Progenitor cell of endocrine pancreas (in vitro differentiated cells): ENCODE results near the gene PROCR. TPM values are rescaled to one million over a fixed set of nuclear protein-coding genes. Genes with fewer than 3 reads are reported as not detected.

Source experiments
- DNase-seq: peaks from one replicate; pipeline ENCODE4 v3.0.0; 2021; ENCODE audit warnings: low spot score; ENCODE audit not compliant: unreplicated experiment
- H3K27ac Mint-ChIP-seq: 2 replicates; pipeline ENCODE4 v1.8.0; 2021; ENCODE audit warnings: mild to moderate bottlenecking, moderate library complexity, mixed read lengths
- H3K27me3 Mint-ChIP-seq: 2 replicates; pipeline ENCODE4 v1.8.0; 2021; ENCODE audit warnings: mixed read lengths
- H3K36me3 Mint-ChIP-seq: 2 replicates; pipeline ENCODE4 v1.8.0; 2022; ENCODE audit warnings: mixed read lengths; ENCODE audit not compliant: insufficient read depth
- H3K4me1 Mint-ChIP-seq: 2 replicates; pipeline ENCODE4 v1.8.0; 2021; ENCODE audit warnings: low read depth, mixed read lengths
- H3K4me3 Mint-ChIP-seq: 2 replicates; pipeline ENCODE4 v1.8.0; 2021; ENCODE audit warnings: low read depth, mild to moderate bottlenecking, moderate library complexity, mixed read lengths
- H3K9me3 Mint-ChIP-seq: 2 replicates; pipeline ENCODE4 v1.8.0; 2021; ENCODE audit warnings: low read depth, mixed read lengths
- total RNA-seq: library from RNA; stranded (reverse); gene quantifications from 2 replicates; pipeline ENCODE4 v1.2.1, GENCODE V29; 2021
- TF ChIP-seq, protein P1 (sequence below): fragments of 200-600 bp; sonication (generic); IDR thresholded peaks from one replicate; pipeline ENCODE4 v1.5.0; 2021; ENCODE audit warnings: antibody characterized with exemption, mild to moderate bottlenecking; ENCODE audit not compliant: unreplicated experiment

PROCR gene
- total RNA-seq, 1 donor from 2014 or later, result 0.55 TPM

DNA sequence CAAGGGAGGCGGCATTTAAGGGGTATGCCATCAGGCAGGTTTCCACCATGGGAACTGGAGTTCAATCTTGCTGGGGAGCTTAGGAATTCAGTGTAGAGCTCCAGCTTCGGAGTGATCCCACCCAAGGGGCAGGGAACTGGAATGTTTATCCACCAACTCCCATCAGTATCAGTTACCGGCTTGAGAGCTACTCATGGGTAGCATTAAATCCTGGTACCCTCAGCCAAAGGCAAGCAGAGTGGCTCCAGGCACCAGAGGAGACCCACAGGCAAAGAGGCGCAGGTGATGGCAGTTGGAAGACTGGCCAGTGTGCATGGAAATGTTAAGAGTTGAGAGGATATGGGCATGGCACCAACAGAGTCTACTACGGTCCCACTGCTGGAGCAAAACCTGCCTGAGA lies 38.8 kb upstream of the PROCR start:
- TF ChIP-seq, protein P1, sequence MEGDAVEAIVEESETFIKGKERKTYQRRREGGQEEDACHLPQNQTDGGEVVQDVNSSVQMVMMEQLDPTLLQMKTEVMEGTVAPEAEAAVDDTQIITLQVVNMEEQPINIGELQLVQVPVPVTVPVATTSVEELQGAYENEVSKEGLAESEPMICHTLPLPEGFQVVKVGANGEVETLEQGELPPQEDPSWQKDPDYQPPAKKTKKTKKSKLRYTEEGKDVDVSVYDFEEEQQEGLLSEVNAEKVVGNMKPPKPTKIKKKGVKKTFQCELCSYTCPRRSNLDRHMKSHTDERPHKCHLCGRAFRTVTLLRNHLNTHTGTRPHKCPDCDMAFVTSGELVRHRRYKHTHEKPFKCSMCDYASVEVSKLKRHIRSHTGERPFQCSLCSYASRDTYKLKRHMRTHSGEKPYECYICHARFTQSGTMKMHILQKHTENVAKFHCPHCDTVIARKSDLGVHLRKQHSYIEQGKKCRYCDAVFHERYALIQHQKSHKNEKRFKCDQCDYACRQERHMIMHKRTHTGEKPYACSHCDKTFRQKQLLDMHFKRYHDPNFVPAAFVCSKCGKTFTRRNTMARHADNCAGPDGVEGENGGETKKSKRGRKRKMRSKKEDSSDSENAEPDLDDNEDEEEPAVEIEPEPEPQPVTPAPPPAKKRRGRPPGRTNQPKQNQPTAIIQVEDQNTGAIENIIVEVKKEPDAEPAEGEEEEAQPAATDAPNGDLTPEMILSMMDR, result no peak
- Mint-ChIP-seq H3K9me3 (no peaks in the 10 kb centered on the region), H3K27ac (no peak overlapping the region), H3K36me3 (peaks cover 33% of the 10 kb centered on the region), H3K4me3 (no peak overlapping the region), H3K4me1 (no peaks in the 10 kb centered on the region), H3K27me3 (no peaks in the 10 kb centered on the region)
- DNase-seq, result no peak

DNA sequence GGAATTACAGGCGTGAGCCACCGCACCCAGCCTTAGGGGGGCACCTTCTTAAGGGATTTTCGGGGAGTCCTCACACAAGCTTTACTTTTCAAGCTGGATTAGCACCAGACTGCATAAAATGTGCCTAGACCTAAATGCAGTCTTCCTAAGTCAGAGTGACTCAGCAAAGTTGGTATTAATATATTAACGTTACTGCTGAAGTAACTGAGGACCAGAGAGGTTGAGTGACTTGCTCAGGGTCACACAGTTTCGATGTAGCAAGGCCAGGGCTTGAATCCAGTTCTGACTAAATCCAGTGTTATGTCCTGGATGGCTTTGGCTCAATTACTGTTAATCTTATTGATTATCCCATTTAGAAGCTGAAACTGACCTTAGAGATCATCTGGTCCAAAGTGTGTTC lies 38.1 kb upstream of the PROCR start:
- no peak overlapping the region for H3K27ac Mint-ChIP-seq
- no peak overlapping the region for H3K4me3 Mint-ChIP-seq
- no peak for DNase-seq
- peaks cover 35% of the 10 kb centered on the region for H3K36me3 Mint-ChIP-seq
- H3K27me3 Mint-ChIP-seq, result no peaks in the 10 kb centered on the region
- H3K4me1 Mint-ChIP-seq, result no peaks in the 10 kb centered on the region
- TF ChIP-seq, protein P1, result no peak
- no peaks in the 10 kb centered on the region for H3K9me3 Mint-ChIP-seq

DNA sequence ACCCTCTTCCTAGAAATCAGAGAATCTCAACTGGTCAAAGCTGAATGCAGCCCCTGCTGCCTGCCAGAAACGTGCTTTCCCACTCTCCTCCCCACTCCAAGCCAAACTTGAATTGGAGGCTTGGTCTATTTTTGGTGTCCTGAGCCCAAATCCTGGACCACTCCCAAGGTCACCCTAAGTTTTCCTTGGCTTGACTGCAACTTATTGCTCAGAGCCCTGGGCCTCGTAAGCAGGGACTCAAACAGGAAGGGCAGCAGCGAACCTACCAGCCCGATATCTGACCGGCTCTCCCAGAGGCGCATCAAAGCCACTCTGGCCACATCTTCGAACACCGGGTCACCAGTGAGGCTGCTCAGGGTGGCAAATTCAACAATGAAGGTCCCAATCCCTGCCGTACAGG lies 37.4 kb upstream of the PROCR start:
- no peak for DNase-seq
- H3K4me1 Mint-ChIP-seq, result no peaks in the 10 kb centered on the region
- H3K9me3 Mint-ChIP-seq, result no peaks in the 10 kb centered on the region
- H3K4me3 Mint-ChIP-seq, result no peak overlapping the region
- TF ChIP-seq, protein P1, result no peak
- H3K36me3 Mint-ChIP-seq, result peaks cover 37% of the 10 kb centered on the region
- no peaks in the 10 kb centered on the region for H3K27me3 Mint-ChIP-seq
- H3K27ac Mint-ChIP-seq, result no peak overlapping the region

- Mint-ChIP-seq H3K27me3 (no peaks in the 10 kb centered on the region), H3K4me3 (no peak overlapping the region), H3K4me1 (no peaks in the 10 kb centered on the region), H3K9me3 (no peaks in the 10 kb centered on the region), H3K27ac (no peak overlapping the region), H3K36me3 (peaks cover 38% of the 10 kb centered on the region)
- TF ChIP-seq, protein P1, result no peak
- no peak for DNase-seq
These were observed 37.0 kb upstream of the PROCR start for GRCh38 chr20:35134880-35135279.

- H3K4me1 Mint-ChIP-seq, result no peaks in the 10 kb centered on the region
- no peak for DNase-seq
- H3K27me3 Mint-ChIP-seq, result no peaks in the 10 kb centered on the region
- peaks cover 40% of the 10 kb centered on the region for H3K36me3 Mint-ChIP-seq
- H3K27ac Mint-ChIP-seq, result peak overlapping the region; percentile 57
- no peaks in the 10 kb centered on the region for H3K9me3 Mint-ChIP-seq
- TF ChIP-seq, protein P1, result no peak
- no peak overlapping the region for H3K4me3 Mint-ChIP-seq
These were observed 35.8 kb upstream of the PROCR start for GRCh38 chr20:35135867-35136586.
